SU-DHL-6 (cell line): ENCODE measurements around the gene CYB5B.

Experiments
- EZH2phosphoT487 ChIP-seq: fragments of 200-600 bp; sonication (generic), shearing (Covaris generic); conservative IDR thresholded peaks from 2 replicates; pipeline ENCODE4 v1.6.1; 2018; ENCODE audit warnings: mild to moderate bottlenecking, antibody characterized with exemption, low read length, moderate library complexity, mixed read lengths
- TF ChIP-seq, protein P1 (sequence below): fragments of 200-600 bp; sonication (generic); IDR thresholded peaks from one replicate; pipeline ENCODE4 v1.5.1; 2017; ENCODE audit warnings: antibody characterized with exemption, mild to moderate bottlenecking, low read length, moderate library complexity; ENCODE audit not compliant: insufficient read depth, poor library complexity, severe bottlenecking

DNA sequence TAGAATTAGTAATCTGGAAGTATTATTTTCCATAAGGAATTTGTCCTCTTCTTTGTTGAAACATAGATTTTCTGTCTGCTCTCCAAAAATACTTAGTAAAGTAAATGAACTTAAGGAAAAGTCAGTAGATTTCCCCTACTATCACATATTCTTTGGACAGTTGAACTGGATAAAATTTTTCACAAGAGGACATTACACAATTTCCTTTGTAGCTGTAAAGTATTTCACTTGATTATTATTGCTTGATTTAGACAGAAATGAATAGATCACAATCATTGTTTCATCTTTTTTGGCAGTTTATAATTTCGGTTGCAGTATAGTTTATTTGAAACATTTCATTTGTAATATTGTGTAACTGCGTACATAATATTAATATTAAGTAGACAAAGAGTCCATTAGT, 12.5 kb downstream of the CYB5B start:
- TF ChIP-seq, protein P1, sequence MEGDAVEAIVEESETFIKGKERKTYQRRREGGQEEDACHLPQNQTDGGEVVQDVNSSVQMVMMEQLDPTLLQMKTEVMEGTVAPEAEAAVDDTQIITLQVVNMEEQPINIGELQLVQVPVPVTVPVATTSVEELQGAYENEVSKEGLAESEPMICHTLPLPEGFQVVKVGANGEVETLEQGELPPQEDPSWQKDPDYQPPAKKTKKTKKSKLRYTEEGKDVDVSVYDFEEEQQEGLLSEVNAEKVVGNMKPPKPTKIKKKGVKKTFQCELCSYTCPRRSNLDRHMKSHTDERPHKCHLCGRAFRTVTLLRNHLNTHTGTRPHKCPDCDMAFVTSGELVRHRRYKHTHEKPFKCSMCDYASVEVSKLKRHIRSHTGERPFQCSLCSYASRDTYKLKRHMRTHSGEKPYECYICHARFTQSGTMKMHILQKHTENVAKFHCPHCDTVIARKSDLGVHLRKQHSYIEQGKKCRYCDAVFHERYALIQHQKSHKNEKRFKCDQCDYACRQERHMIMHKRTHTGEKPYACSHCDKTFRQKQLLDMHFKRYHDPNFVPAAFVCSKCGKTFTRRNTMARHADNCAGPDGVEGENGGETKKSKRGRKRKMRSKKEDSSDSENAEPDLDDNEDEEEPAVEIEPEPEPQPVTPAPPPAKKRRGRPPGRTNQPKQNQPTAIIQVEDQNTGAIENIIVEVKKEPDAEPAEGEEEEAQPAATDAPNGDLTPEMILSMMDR, result no peak
- TF ChIP-seq EZH2phosphoT487, result no peak
